Right ventricle myocardium superior (tissue), 1 donor: ENCODE data around the gene SRSF11. TPM values are rescaled to one million over a fixed set of nuclear protein-coding genes. Genes with fewer than 3 reads are reported as not detected.
A peak's percentile ranks its signal among the peaks of the same experiment; 100 is the strongest.

ENCODE experiments used
- ATAC-seq: fragments of 200-7000 bp; cut with Tn5 transposase; one replicate; pipeline ENCODE4 v1.9.1; 2020; ENCODE audit warnings: mild to moderate bottlenecking; ENCODE audit not compliant: poor library complexity
- DNase-seq: peaks from one replicate; pipeline ENCODE4 v3.0.0-alpha.2; 2020
- intact Hi-C: fragments of 100-400 bp; cut with DNase I; formaldehyde crosslinking; loops from one replicate; pipeline ENCODE4 v1.11.2; 2022
- total RNA-seq: library from RNA; stranded (reverse); fragmentation: NEBNext Ultra II Directional; extraction: Animal tissue kit (Norgen Biotek cat#: 25700); gene quantifications from one replicate; pipeline ENCODE4 v1.2.1, GENCODE V29; 2021
- donor health status: DM: no; HTN: yes; CAD: no; lungs with severe emphysema.

SRSF11 gene
- total RNA-seq, 1 donor from 2014 or later: 48.0 TPM

DNA sequence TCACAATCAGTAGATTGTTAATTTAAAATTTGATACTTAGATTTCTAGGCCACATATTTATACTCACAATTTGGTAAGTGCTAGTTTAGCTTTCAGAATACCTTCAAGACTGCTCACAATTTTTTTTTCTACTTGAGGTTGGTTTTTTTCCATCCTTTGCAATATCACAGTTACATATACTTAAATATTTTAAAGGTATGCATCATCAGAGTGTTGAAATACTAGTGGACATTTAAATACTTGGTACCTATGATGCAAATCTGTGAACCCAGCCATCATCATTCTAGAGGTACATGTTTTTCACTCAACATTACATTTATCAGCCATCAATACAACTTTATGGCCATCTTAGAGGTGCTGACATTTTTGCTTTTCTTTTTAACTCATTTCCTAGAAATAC lies 9.6 kb upstream of the SRSF11 start:
- DNase-seq (no peak), ATAC-seq (no peak)
- intact Hi-C loops: no loop called here

- no peak for ATAC-seq
- intact Hi-C loops: no loop called here
- DNase-seq: no peak
These were observed 1.2 kb upstream of the SRSF11 start for GRCh38 chr1:70220015-70220414.

GRCh38 chr1:70220517-70221237 lies 503 bp upstream of the SRSF11 start:
- ATAC-seq: no peak
- intact Hi-C loops: no loop called here
- DNase-seq: no peak

DNA sequence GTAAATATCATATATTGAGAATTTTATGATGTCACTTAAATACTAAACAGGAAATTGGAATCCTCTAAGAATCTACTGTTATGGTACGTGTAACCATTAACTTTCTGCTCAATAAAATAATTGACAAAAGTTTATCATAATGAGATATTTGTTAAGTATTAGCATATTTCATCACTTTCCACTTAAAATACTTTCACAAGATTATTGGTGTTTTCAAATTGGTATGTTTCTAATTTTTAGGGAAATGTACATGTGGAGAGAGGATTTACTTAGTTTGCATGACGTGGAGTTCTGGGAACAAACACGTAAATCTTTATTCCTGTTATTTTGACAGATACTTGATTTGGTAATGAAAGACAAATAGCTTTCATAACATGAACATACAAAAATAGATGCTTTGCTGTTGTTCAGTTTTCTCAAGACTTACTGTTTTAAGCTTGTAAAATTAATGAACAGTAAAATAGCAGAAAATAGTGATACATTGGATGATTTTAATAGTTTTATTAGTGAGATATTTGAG lies 1.6 kb downstream of the SRSF11 start:
- ATAC-seq (no peak), DNase-seq (no peak)
- intact Hi-C loops: no loop called here

DNA sequence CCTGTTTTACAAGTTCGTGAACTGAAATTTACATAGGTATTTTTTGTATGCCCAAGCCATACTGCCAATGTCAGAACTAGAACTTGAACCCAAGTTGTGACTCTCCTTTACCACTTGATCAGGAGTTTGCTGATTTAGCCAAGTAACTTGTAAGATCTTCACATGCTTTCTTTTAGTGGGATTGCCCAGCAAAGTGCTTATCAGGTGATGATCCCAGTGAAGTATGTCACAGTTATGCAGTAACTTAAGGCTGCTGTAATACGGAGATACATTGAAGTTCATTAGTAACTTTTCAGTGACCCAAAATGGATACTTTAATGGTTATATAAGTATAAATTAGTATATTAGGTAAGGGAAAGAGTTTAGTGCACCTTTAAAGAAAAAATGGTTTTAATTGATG lies 3.8 kb downstream of the SRSF11 start:
- no peak for ATAC-seq
- DNase-seq: no peak
- intact Hi-C loops: no loop called here

GRCh38 chr1:70227439-70227838 lies 6.3 kb downstream of the SRSF11 start:
- no peak for ATAC-seq

GRCh38 chr1:70228670-70229069 lies 7.5 kb downstream of the SRSF11 start:
- intact Hi-C loops: no loop called here
- no peak for DNase-seq
- no peak for ATAC-seq

More at GRCh38 chr1:70227439-70227838, 6.3 kb downstream of the SRSF11 start:
- intact Hi-C loops: no loop called here
- DNase-seq: no peak

GRCh38 chr1:70231475-70231874 lies 10.3 kb downstream of the SRSF11 start:
- intact Hi-C loops: no loop called here
- ATAC-seq: no peak
- DNase-seq: no peak

GRCh38 chr1:70234733-70235132 lies 13.6 kb downstream of the SRSF11 start:
- ATAC-seq: no peak
- intact Hi-C loops: no loop called here

DNA sequence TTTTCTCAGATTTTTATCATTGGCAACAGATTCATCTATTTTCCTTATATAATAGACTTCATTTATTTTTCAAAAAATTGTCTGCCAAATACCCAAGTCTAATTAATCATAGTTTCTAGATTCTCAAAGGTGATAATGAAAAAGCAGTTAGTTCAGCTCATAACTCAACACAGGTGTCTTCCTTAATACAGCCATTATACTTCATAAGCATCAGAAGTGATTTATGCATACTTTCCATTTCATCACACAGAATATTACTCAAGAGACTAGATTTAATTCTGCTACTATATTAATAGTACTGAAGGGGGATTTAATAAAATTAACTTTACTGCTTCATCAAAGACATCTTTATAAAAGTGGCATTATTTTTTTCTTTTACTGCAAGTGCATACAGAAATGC lies 18.8 kb downstream of the SRSF11 start:
- ATAC-seq: no peak
- DNase-seq: no peak
- intact Hi-C loops: no loop called here

More at GRCh38 chr1:70234733-70235132, 13.6 kb downstream of the SRSF11 start:
- DNase-seq: no peak

GRCh38 chr1:70247122-70247521 lies 25.9 kb downstream of the SRSF11 start:
- intact Hi-C loops: no loop called here
- no peak for DNase-seq
- ATAC-seq: no peak

DNA sequence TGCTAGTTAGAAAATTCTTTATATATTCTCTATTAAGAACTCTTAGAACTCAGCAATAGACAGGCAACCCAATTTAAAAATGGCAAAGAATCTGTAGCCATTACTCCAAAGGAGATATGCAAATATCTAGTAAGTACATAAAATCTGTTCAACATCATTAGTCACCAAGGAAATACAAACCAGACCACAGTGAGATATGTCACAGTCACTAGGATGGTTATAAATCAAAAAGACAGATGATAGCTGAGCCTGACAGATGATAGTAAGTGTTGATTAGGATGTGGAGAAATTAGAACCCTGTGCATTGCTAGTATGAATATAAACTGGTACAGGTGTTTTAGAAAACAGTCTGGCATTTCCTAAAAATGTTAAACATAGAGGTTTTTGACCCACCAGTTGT lies 26.6 kb downstream of the SRSF11 start:
- DNase-seq: no peak
- intact Hi-C loops: no loop called here
- ATAC-seq: no peak

DNA sequence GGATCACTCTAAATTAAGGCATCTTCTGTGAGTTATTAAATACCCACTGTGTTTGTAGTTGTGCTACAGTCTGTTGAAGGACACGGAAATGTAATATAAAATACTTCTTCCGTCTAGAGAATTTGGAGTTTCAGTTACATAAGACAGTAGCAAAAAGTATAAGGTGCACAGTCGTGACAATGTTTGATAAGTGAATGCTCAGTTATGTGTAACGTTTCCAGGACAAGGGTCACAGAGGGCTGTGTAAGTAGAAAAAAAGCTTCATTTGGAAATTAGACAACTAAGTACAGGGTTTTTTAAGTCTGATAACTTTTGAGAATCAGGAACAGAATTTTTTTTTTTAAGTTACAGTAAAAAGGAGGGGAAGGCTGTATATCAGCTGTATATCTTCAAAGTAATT lies 27.5 kb downstream of the SRSF11 start:
- ATAC-seq (no peak), DNase-seq (no peak)
- intact Hi-C loops: no loop called here

DNA sequence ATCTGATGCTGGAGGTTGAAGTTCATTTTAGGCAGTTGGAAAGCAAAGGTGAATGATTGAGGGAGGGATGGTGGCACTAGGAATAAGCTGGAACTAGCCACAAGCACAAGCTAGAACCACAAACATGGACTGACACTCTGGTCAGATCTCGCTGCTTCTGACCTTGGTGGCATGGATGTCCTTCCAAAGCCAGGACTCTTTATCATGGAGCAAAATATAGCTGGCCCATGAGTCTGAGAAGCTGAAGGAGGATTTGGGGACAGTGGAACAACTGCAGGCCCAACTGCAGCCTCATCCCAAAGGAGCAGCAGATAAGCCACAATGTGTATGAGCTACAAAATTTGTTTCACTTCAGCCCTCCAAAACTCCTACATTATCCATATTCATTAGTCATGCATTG lies 35.5 kb downstream of the SRSF11 start:
- ATAC-seq (peak; percentile 57), DNase-seq (no peak)
- intact Hi-C loops: no loop called here

DNA sequence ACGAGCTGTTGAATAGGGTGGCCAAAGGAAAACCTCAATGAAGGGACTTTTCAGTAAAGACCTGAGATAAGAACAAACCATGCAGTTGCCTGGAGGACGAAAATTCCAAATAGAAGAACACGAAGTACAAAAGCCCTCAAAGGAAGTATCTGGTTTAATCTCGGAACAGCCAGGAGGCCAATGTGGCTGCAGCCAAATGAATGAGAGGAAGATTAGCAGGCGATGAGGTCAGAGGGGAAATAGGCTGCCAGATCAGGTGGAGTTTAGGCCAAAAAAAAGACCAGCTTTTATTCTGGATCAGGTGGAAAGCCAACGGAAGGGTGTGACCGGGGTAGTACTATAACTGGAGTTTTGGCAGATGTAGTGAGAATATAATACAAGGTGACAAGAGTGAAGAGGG lies 43.7 kb downstream of the SRSF11 start:
- DNase-seq (no peak), ATAC-seq (peak; percentile 88)
- intact Hi-C loops: no loop called here

GRCh38 chr1:70265946-70266345 lies 44.8 kb downstream of the SRSF11 start:
- intact Hi-C loops: no loop called here
- ATAC-seq (no peak), DNase-seq (no peak)

DNA sequence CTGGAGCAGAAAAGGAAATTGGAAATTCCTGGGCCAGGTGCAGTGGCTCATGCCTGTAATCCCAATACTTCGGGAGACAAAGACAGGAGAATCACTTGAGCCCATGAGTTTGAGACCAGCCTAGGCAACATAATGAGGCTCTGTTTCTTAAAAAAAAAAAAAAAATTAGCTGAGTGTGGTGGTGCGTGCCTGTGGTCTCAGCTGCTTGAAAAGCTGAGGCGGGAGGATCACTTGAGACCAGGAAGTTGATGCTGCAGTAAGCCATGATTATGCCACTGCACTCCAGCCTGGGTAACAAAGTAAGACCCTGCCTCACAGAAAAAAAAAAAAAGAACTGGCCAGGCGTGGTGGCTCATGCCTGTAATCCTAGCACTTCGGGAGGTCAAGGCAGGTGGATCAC lies 56.7 kb downstream of the SRSF11 start:
- intact Hi-C loops: no loop called here
- DNase-seq (no peak), ATAC-seq (no peak)

GRCh38 chr1:70278710-70279109 lies 57.5 kb downstream of the SRSF11 start:
- DNase-seq (no peak), ATAC-seq (no peak)
- intact Hi-C loops: no loop called here

DNA sequence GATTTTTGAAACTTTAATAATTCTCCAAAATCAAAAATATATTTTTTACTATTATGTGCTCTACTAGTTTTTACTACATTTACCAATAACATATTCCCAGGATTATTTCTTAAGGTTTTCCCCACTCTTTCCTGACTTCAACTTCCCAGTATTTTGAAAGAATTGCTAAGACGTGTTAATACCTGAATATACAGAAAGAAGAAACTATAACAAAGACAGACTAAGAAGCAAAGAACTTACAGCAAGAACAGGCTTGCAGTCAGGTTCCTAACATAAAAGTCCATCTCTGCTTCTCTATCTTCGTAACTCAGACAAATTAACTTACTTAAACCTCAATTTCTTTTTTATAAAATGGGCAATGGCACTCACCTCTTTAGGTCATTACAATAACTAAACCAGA lies 63.2 kb downstream of the SRSF11 start:
- intact Hi-C loops: no loop called here
- ATAC-seq (no peak), DNase-seq (no peak)

GRCh38 chr1:70286453-70286852 lies 65.3 kb downstream of the SRSF11 start:
- DNase-seq (no peak), ATAC-seq (no peak)
- intact Hi-C loops: no loop called here

GRCh38 chr1:70288166-70288565 lies 67.0 kb downstream of the SRSF11 start:
- ATAC-seq: no peak
- no peak for DNase-seq
- intact Hi-C loops: no loop called here
